Breast epithelium (tissue), 3 donors: ENCODE measurements around the gene CHD6.

ENCODE experiments used
- POLR2AphosphoS5 ChIP-seq, 3 donors: sonication (generic); formaldehyde crosslinking; IDR thresholded peaks; one replicate each; pipeline ENCODE4 v1.6.1; 2017; ENCODE audit warnings: antibody characterized with exemption in 3 of 3
- TF ChIP-seq, protein P1 (sequence below), 3 donors: fragments of 450-650 bp; IDR thresholded peaks; one replicate each; pipeline ENCODE4 v1.5.1; 2016 to 2017; ENCODE audit warnings: antibody characterized with exemption in 3 of 3, mild to moderate bottlenecking in 3 of 3, moderate library complexity in 3 of 3

DNA sequence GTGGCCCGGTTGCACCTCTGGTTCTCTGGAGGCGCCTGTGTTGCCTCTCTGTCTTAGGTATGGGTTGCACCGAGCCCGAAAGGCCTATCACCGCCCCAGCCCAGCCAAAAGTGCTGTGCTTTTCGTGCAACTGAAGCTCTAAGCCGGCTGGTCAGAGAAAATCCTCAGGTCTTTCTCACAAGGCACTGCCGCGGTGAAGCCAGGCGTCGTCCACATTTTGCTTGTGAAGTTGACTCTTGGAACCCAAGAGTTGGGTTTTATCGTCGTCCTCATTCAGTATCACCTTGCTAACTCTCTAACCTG, 250.8 kb downstream of the CHD6 start:
- TF ChIP-seq, protein P1, sequence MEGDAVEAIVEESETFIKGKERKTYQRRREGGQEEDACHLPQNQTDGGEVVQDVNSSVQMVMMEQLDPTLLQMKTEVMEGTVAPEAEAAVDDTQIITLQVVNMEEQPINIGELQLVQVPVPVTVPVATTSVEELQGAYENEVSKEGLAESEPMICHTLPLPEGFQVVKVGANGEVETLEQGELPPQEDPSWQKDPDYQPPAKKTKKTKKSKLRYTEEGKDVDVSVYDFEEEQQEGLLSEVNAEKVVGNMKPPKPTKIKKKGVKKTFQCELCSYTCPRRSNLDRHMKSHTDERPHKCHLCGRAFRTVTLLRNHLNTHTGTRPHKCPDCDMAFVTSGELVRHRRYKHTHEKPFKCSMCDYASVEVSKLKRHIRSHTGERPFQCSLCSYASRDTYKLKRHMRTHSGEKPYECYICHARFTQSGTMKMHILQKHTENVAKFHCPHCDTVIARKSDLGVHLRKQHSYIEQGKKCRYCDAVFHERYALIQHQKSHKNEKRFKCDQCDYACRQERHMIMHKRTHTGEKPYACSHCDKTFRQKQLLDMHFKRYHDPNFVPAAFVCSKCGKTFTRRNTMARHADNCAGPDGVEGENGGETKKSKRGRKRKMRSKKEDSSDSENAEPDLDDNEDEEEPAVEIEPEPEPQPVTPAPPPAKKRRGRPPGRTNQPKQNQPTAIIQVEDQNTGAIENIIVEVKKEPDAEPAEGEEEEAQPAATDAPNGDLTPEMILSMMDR (IDR thresholded peaks at IDR 0.05), result no peak
- no peak for TF ChIP-seq POLR2AphosphoS5 (IDR thresholded peaks at IDR 0.05)
